AG09319 (cell line): Measurements from ENCODE around the gene TEX14.

ENCODE experiments used
- DNase-seq: peaks from one replicate; pipeline ENCODE4 v3.0.0-alpha.2; 2010; ENCODE audit warnings: low read depth; ENCODE audit errors: extremely low read depth
- TF ChIP-seq, protein P1 (sequence below): IDR thresholded peaks from 2 replicates; pipeline ENCODE4 v1.5.1; 2011; ENCODE audit warnings: low read depth, mild to moderate bottlenecking, inconsistent platforms, low read length, moderate library complexity

TEX14 gene

GRCh38 chr17:58722696-58723095 lies 30.9 kb upstream of the TEX14 start:
- TF ChIP-seq, protein P1, sequence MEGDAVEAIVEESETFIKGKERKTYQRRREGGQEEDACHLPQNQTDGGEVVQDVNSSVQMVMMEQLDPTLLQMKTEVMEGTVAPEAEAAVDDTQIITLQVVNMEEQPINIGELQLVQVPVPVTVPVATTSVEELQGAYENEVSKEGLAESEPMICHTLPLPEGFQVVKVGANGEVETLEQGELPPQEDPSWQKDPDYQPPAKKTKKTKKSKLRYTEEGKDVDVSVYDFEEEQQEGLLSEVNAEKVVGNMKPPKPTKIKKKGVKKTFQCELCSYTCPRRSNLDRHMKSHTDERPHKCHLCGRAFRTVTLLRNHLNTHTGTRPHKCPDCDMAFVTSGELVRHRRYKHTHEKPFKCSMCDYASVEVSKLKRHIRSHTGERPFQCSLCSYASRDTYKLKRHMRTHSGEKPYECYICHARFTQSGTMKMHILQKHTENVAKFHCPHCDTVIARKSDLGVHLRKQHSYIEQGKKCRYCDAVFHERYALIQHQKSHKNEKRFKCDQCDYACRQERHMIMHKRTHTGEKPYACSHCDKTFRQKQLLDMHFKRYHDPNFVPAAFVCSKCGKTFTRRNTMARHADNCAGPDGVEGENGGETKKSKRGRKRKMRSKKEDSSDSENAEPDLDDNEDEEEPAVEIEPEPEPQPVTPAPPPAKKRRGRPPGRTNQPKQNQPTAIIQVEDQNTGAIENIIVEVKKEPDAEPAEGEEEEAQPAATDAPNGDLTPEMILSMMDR, result no peak
- no peak for DNase-seq

- TF ChIP-seq, protein P1, result no peak
- DNase-seq, result no peak
Measured at GRCh38 chr17:58722274-58722673, 30.4 kb upstream of the TEX14 start.

DNA sequence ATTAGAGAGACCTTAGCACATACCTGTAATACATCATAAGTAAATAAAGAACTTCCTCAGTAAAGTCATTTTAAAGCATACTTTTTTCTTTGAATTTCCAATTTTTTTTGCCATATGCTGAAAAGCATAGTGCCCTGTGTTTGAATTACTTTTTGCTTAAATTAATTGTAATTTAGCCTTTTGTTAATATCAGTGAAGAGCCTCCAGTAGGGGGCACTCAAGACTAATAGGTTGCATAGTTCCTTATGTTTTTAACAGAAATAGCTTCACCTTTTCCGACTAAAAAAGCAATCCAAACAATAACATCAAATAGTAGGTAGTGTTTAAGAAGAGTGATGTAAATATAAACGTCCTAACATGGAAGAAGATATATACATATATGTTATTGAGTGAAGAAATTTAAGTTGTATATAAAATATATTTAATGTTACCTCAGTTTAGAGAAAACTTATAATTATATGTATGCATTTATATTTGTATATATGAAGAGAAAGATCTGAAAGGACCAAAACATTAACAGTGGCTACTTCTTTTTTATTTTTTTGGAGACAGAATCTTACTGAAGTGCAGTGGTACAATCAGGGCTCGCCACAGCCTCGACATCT lies 19.2 kb upstream of the TEX14 start:
- TF ChIP-seq, protein P1, result peak; percentile 65
- peak; percentile 12 for DNase-seq

- TF ChIP-seq, protein P1, result no peak
Measured at GRCh38 chr17:58706351-58707140, 14.7 kb upstream of the TEX14 start.

DNA sequence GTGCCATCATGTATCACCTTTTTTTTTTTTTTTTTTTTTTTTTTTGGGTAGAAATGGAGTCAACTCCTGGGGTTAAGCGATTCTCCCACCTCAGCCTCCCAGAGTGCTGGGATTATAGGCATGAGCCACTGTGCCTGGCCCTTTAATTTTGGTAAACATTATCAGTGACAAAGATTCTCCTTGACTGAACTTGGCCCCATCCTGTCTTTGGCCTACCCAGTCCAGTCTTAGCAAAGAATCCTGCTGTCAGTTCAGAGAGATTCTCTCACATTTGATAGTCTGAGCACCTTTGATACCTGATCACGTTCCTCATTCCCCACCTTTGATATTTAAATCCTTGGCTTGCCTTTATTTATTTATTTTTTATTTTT lies 12.1 kb upstream of the TEX14 start:
- no peak for DNase-seq
- TF ChIP-seq, protein P1, result no peak

More at GRCh38 chr17:58706351-58707140, 14.7 kb upstream of the TEX14 start:
- DNase-seq, result no peak

- DNase-seq, result no peak
- TF ChIP-seq, protein P1, result no peak
Measured at GRCh38 chr17:58703137-58703915, 11.5 kb upstream of the TEX14 start.

GRCh38 chr17:58702708-58703107 lies 10.9 kb upstream of the TEX14 start:
- TF ChIP-seq, protein P1, result no peak
- no peak for DNase-seq
